Esophagus squamous epithelium (tissue), 4 donors: ENCODE results near the gene COLQ.

Experiments
- CTCF ChIP-seq, 6 experiments: fragments of 450-650 bp in 4 of 6; fragments of 200-600 bp in 2 of 6; sonication (generic) in 2 of 6; IDR thresholded peaks; one replicate each; pipeline ENCODE4 v1.5.1; 2016 to 2019; ENCODE audit warnings: antibody characterized with exemption in 6 of 6, mild to moderate bottlenecking in 4 of 6, moderate library complexity in 4 of 6
- POLR2A ChIP-seq, 4 donors: fragments of 450-650 bp; IDR thresholded peaks; one replicate each; pipeline ENCODE4 v1.6.1; 2017; ENCODE audit warnings: antibody characterized with exemption in 4 of 4, mild to moderate bottlenecking in 4 of 4, moderate library complexity in 3 of 4

DNA sequence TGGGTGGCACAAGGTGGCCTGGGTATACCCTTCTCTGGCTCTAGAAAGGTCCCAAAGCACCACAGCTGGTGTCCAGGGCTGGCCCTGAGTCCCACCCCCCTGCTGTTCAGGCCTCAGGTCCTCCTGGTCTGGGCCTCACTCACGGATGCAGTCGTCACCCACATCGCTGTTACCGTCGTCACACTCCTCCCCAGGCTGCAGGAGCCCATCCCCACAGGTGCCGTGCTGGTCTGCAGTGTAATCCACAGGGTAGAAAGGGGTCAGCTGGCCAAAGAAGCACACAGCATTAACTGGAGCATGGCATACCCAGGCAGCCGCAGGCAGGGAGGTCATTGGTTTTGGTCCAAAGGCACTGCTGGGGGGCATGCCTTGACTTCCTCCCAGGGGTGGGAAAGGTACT lies 65.8 kb downstream of the COLQ start:
- no peak for TF ChIP-seq CTCF (IDR thresholded peaks at IDR 0.05)
- TF ChIP-seq POLR2A (IDR thresholded peaks at IDR 0.05) = no peak
